HL-60/S4 treated with retinoic acid at 250 ng/mL for 4 days and 3 days (cell line): Measurements from ENCODE around the gene STK35.

ENCODE experiments used
- in situ Hi-C: fragments of 300-500 bp; cut with MboI; formaldehyde crosslinking; loops from 2 replicates; pipeline ENCODE4 v1.7.0; 2022; ENCODE audit warnings: low sequenced_read_pairs

STK35 gene

DNA sequence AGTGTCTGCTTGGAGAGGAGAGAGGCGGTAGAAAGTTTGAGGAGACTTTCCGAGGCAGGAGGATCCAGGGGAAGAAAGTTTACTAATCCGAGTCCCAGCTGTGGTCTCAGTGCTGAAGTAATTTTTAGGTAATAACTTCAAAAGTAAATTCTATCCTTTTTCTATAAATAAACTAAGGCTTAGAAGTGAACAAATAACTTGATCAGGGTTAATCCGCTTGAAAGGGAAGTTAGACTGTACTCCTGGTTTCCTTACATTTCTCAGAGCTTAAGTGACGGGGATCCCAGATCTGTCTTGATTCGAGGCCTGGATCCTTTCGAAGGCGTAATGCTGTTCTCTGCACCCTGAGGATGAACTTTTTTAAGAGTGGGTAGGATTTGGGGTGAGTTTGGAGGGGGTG, 2.6 kb downstream of the STK35 start:
- in situ Hi-C loops = no loop called here

- in situ Hi-C loops = no loop called here
Observed at GRCh38 chr20:2108498-2108897, 6.9 kb downstream of the STK35 start.

DNA sequence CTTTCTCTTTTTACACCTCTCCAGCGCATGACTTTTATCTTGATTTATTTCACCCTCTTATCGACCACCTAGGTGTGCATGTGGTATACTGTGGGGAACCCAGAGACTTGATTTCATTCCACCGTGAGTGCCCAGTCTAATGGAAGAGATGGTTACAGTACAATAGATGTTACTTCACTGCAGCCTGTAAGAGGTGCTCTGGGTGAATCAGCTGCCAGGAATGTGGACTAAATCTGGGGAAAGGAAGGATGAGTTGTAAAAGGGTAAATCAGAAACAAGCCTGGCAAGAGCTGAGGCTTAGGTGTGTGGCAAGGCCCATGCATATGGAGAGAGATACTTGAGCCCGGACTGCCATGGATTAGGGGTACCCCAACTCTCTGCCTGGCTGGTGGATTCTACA, 7.4 kb downstream of the STK35 start:
- in situ Hi-C loops = no loop called here

DNA sequence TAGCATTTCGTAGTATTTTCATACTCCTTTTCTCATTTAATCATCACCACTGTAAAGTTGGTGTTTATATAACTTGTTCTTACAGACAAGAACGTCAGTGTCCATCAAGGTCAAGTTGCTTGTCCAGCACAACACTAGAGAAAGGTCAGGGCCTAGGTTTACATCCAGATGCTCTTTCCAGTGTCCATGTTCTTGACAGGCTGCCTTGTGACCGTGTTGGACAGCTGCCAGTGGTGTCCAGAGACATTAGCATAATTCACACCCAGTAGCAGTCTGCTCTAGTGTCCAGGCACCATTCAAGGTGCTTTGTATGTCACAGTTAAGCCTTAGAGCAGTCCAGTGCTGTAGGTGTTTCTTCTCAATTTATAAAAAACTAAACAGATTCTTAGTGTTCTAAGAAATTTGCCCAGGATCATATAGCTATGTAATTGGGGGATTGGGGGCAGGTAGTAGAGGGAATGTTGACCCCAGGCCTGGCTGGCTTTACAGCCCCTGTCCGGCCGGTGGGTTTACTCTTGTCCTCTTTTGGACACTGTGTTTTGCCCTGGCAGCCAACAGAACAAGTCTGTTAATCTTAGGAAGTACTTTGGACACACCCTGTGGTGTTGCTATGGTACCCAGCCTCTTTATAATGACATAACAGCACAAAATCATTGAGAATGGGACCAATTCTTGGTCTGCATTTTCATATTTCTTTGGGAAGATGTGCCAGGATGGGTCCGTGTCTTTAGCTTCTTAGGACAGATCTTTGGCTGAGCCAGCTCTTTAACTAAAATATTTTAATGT, 8.0 kb downstream of the STK35 start:
- in situ Hi-C loops = no loop called here

- in situ Hi-C loops = no loop called here
Observed at GRCh38 chr20:2112910-2113309, 11.3 kb downstream of the STK35 start.

- in situ Hi-C loops = no loop called here
Observed at GRCh38 chr20:2114127-2114959, 12.7 kb downstream of the STK35 start.

- in situ Hi-C loops = no loop called here
Observed at GRCh38 chr20:2114990-2115681, 13.5 kb downstream of the STK35 start.

DNA sequence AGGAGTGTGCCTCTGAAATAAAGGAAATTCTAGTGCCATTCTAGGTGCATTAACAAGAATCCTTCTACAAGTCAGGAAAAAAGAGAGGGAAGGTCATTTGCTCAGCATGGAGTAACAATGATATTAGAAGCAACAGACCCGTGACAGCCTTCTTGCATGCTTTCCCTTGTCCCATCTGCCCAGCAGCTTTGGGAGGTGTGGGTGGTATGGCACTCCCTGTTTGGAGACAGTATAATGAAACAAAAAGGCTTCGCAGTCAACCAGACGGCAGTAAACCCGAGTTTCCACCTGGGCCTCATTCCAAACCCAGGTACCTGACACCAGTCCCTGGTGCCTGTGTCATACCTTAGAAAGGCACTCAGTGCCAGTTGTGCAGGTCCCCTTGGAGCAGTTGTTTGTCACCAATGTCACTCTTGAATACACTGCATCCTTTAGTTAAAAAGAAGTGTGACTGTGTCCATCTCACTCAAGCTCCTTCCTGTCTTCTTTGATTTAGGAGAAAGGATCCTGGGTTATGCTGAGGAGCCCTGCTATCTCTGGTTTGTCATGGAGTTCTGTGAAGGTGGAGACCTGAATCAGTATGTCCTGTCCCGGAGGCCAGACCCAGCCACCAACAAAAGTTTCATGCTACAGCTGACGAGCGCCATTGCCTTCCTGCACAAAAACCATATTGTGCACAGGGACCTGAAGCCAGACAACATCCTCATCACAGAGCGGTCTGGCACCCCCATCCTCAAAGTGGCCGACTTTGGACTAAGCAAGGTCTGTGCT, 14.7 kb downstream of the STK35 start:
- in situ Hi-C loops = no loop called here

GRCh38 chr20:2118783-2119182, 17.2 kb downstream of the STK35 start:
- in situ Hi-C loops = no loop called here

GRCh38 chr20:2122936-2123335, 21.3 kb downstream of the STK35 start:
- in situ Hi-C loops = no loop called here

DNA sequence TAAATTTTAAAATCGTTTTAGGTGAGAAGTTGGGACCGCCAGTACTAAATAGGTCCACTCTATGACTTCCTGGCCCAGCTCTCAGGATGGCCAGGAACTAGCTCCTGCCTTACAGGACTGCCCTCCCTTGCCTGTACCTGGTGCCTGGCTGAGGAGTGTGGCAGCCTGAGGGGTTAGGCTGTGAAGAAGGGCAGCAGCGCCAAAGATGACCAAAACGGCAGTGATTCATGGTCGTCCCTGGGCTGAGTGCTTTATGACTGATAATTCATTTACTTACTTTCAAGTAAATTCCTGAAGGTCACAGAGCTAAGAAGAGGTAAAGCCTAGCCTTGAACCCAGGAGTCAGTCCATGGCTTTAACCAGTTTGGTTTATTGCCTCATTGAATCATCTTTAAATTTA, 22.1 kb downstream of the STK35 start:
- in situ Hi-C loops = no loop called here

GRCh38 chr20:2124564-2125213, 23.1 kb downstream of the STK35 start:
- in situ Hi-C loops = no loop called here

DNA sequence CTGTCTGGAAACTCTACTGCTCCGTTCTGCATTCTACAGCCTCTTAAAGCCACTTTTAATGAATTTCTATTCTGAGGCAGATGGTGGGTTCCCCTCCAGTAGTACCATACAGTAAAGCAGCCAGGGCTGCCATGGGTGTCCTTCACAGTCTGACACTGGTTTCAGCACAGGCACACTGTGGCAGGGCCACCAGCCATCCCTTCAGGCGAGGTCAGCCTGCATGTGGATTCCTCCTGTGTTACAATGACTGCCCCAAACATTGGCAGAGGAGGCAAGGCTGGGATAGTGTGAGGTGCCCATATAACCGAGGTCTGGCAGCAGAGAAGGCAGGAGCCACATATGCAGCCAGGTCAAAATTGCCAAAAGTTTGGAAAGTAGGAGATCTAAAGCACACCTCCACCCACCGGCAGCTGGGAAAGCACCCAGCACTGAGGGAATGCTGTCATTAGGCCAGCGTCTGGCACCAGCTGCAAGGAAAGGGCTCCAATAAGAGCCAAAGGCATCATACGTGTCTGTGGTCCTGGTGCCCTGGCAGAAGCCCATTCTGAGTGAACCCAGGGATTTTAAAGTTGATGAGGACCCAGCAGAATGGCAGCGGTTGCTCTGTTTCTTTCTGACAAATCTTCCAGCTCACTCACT, 24.0 kb downstream of the STK35 start:
- in situ Hi-C loops = no loop called here

- in situ Hi-C loops = no loop called here
Observed at GRCh38 chr20:2127238-2127637, 25.6 kb downstream of the STK35 start.

- in situ Hi-C loops = no loop called here
Observed at GRCh38 chr20:2128542-2128941, 26.9 kb downstream of the STK35 start.

- in situ Hi-C loops = no loop called here
Observed at GRCh38 chr20:2130062-2130591, 28.5 kb downstream of the STK35 start.

- in situ Hi-C loops = no loop called here
Observed at GRCh38 chr20:2130683-2131082, 29.1 kb downstream of the STK35 start.

GRCh38 chr20:2131366-2131765, 29.7 kb downstream of the STK35 start:
- in situ Hi-C loops = no loop called here

DNA sequence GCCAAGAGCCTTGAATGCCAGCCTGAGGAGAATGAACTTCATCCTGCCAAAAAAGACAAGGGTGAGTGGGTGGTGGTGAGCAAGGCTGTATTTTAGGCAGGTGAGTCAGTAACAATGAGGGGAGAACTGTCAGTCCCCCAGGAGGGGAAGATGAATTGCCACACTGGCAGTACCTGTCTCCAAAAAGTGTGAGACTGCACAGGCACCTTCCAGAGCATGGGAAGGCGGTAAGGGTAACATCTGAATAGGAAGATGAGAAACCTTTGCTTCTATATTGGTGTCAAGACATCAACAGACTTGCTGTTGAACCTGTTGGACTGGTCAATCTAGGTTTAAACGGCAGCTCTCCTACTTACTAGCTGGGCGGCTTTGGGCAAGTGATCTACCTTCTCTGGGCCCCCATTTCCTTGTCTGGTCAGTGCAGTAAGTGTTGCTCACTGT, 30.9 kb downstream of the STK35 start:
- in situ Hi-C loops = no loop called here
